CD14-positive monocyte (primary cell): ENCODE measurements around the gene KLK12. TPM values are rescaled to one million over a fixed set of nuclear protein-coding genes. Genes with fewer than 3 reads are reported as not detected.

Experiments used
- DNase-seq, 3 donors: peaks; one replicate each; pipeline ENCODE4 v3.0.0-alpha.2; 2011 to 2022
- H2AFZ ChIP-seq: 2 replicates; pipeline ENCODE4 v1.6.0; 2012; ENCODE audit warnings: mild to moderate bottlenecking, low read depth, low read length, inconsistent platforms; ENCODE audit not compliant: insufficient read depth, poor library complexity, severe bottlenecking
- H3K27ac ChIP-seq, 2 donors: 1 replicate in 1 of 2; 2 replicates in 1 of 2; pipeline ENCODE4 v1.5.1; 2012 to 2013; ENCODE audit warnings: low read length in 2 of 2, control low read depth in 1 of 2, inconsistent platforms in 1 of 2, low read depth in 1 of 2, mild to moderate bottlenecking in 1 of 2
- H3K27me3 ChIP-seq, 2 donors: one replicate each; pipeline versions ENCODE4 v1.6.0 to v1.6.1; 2011 to 2013; ENCODE audit warnings: low read length in 2 of 2; ENCODE audit not compliant: control insufficient read depth in 2 of 2, insufficient read depth in 2 of 2
- H3K36me3 ChIP-seq, 2 donors: replicated peaks in 1 of 2; 1 replicate in 1 of 2; 2 replicates in 1 of 2; pipeline versions ENCODE4 v1.5.1 to v1.6.1; 2012 to 2013; ENCODE audit warnings: low read length in 2 of 2, control low read depth in 1 of 2, inconsistent platforms in 1 of 2, mild to moderate bottlenecking in 1 of 2; ENCODE audit not compliant: insufficient read depth in 2 of 2, control insufficient read depth in 1 of 2
- H3K4me1 ChIP-seq, 2 donors: 1 replicate in 1 of 2; 2 replicates in 1 of 2; pipeline versions ENCODE4 v1.5.1 to v1.6.1; 2012 to 2013; ENCODE audit warnings: low read length in 2 of 2, control low read depth in 1 of 2, inconsistent platforms in 1 of 2, mild to moderate bottlenecking in 1 of 2, moderate library complexity in 1 of 2; ENCODE audit not compliant: insufficient read depth in 2 of 2, control insufficient read depth in 1 of 2
- H3K4me2 ChIP-seq: replicated peaks from 2 replicates; pipeline ENCODE3; 2012; ENCODE audit warnings: low read length, moderate library complexity, mild to moderate bottlenecking; ENCODE audit not compliant: poor library complexity, severe bottlenecking; ENCODE audit errors: extremely low read depth
- H3K4me3 ChIP-seq, 3 experiments: fragments of 200-600 bp in 1 of 3; sonication (generic) in 1 of 3; replicated peaks in 1 of 3; 1 replicate in 2 of 3; 2 replicates in 1 of 3; pipeline ENCODE4 v1.5.1; 2011 to 2013; ENCODE audit warnings: low read length in 3 of 3, mild to moderate bottlenecking in 3 of 3, control low read depth in 2 of 3, low read depth in 2 of 3, inconsistent platforms in 1 of 3, moderate library complexity in 1 of 3
- H3K79me2 ChIP-seq: 2 replicates; pipeline ENCODE4 v1.6.0; 2012; ENCODE audit warnings: mild to moderate bottlenecking, control low read depth, inconsistent platforms, low read length, moderate library complexity; ENCODE audit not compliant: insufficient read depth
- H3K9ac ChIP-seq: 2 replicates; pipeline ENCODE4 v1.6.0; 2017; ENCODE audit warnings: low read length, mild to moderate bottlenecking; ENCODE audit not compliant: insufficient read depth, poor library complexity, severe bottlenecking
- H3K9me3 ChIP-seq, 2 donors: replicated peaks in 1 of 2; 1 replicate in 1 of 2; 2 replicates in 1 of 2; pipeline versions ENCODE4 v1.5.1 to v1.6.1; 2012 to 2013; ENCODE audit warnings: low read length in 2 of 2, control low read depth in 1 of 2; ENCODE audit not compliant: control insufficient read depth in 1 of 2, insufficient read depth in 1 of 2
- H4K20me1 ChIP-seq: 2 replicates; pipeline ENCODE4 v1.6.0; 2012; ENCODE audit warnings: mild to moderate bottlenecking, low read length, control low read depth, moderate library complexity; ENCODE audit not compliant: insufficient read depth
- H3K27ac Mint-ChIP-seq, 7 donors: one replicate each; pipeline ENCODE4 v1.8.0; 2020; ENCODE audit warnings: mild to moderate bottlenecking in 7 of 7, mixed read lengths in 7 of 7, moderate library complexity in 6 of 7, inconsistent platforms in 2 of 7
- H3K27me3 Mint-ChIP-seq, 3 donors: one replicate each; pipeline ENCODE4 v1.8.0; 2021 to 2022; ENCODE audit warnings: low read depth in 3 of 3, mild to moderate bottlenecking in 3 of 3, mixed read lengths in 3 of 3, moderate library complexity in 3 of 3, inconsistent platforms in 1 of 3
- H3K36me3 Mint-ChIP-seq, 2 donors: one replicate each; pipeline ENCODE4 v1.8.0; 2020; ENCODE audit warnings: mixed read lengths in 2 of 2, inconsistent platforms in 1 of 2, mild to moderate bottlenecking in 1 of 2
- H3K4me1 Mint-ChIP-seq: one replicate; pipeline ENCODE4 v1.8.0; 2020; ENCODE audit warnings: mild to moderate bottlenecking, mixed read lengths
- H3K4me3 Mint-ChIP-seq, 2 donors: one replicate each; pipeline ENCODE4 v1.8.0; 2020; ENCODE audit warnings: mild to moderate bottlenecking in 2 of 2, mixed read lengths in 2 of 2, moderate library complexity in 1 of 2
- H3K9me3 Mint-ChIP-seq, 7 donors: one replicate each; pipeline ENCODE4 v1.8.0; 2020 to 2022; ENCODE audit warnings: mixed read lengths in 7 of 7, mild to moderate bottlenecking in 6 of 7, moderate library complexity in 6 of 7, inconsistent platforms in 2 of 7
- WGBS: methylation state at CpG from one replicate; pipeline ENCODE4 v1.1.5; 2013; ENCODE audit warnings: missing lambda C conversion rate; ENCODE audit not compliant: insufficient coverage; 5-methylcytosine and 5-hydroxymethylcytosine counted together
- intact Hi-C, 2 donors: fragments of 100-400 bp; cut with micrococcal nuclease; formaldehyde crosslinking; loops; one replicate each; pipeline versions ENCODE4 v1.15.0 to v1.15.1; 2023
- polyA plus RNA-seq, 3 donors: library from polyadenylated mRNA; depleted of rRNA in 1 of 3; unstranded in 2 of 3; stranded (reverse) in 1 of 3; fragments of 300-500 nt in 2 of 3; fragments of >200 nt in 1 of 3; fragmentation: Illumina TruSeq in 2 of 3; gene quantifications; 1 replicate in 2 of 3; 2 replicates in 1 of 3; pipeline ENCODE4 v1.2.3, GENCODE V29; 2012 to 2021
- TF ChIP-seq, protein P1 (sequence below): fragments of 200-600 bp; IDR thresholded peaks from one replicate; pipeline ENCODE4 v1.8.0; 2022; ENCODE audit warnings: antibody characterized with exemption, mild to moderate bottlenecking

Gene KLK12
- polyA plus RNA-seq, 3 donors: not detected

DNA sequence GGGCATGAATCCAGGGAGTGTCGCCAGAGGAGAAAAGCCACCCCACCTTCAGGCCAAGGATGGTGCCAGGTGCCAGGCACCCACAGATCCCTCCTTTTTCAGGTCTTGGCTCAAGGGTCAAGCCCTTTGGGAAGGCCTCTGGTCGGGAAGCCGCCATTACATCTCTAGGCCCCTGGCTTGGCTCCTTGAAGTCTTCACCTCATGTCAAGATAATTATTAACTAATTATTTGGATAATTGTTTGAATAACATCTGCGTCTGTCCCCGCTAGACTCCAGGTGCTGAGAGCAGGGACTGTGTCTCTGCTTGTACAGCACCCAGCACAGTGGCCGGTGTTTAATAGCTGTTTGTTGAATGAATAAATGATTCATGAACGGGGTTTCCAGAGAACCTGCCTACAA lies 28.9 kb upstream of the KLK12 start:
- H3K4me1 ChIP-seq: no peaks in the 10 kb centered on the region
- H3K79me2 ChIP-seq: no peaks in the 10 kb centered on the region
- peaks cover 45 to 60% (median 46%) of the 10 kb centered on the region in 3 donors for H3K27me3 Mint-ChIP-seq
- H3K36me3 Mint-ChIP-seq: no peaks in the 10 kb centered on the region
- peak overlapping the region in 1 of 2 donors; percentile 61 for H3K4me3 Mint-ChIP-seq
- H3K27ac Mint-ChIP-seq: no peak overlapping the region
- no peak for DNase-seq
- TF ChIP-seq, protein P1, sequence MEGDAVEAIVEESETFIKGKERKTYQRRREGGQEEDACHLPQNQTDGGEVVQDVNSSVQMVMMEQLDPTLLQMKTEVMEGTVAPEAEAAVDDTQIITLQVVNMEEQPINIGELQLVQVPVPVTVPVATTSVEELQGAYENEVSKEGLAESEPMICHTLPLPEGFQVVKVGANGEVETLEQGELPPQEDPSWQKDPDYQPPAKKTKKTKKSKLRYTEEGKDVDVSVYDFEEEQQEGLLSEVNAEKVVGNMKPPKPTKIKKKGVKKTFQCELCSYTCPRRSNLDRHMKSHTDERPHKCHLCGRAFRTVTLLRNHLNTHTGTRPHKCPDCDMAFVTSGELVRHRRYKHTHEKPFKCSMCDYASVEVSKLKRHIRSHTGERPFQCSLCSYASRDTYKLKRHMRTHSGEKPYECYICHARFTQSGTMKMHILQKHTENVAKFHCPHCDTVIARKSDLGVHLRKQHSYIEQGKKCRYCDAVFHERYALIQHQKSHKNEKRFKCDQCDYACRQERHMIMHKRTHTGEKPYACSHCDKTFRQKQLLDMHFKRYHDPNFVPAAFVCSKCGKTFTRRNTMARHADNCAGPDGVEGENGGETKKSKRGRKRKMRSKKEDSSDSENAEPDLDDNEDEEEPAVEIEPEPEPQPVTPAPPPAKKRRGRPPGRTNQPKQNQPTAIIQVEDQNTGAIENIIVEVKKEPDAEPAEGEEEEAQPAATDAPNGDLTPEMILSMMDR: no peak
- no peaks in the 10 kb centered on the region for H3K36me3 ChIP-seq
- H3K9me3 ChIP-seq: no peaks in the 10 kb centered on the region
- H3K4me2 ChIP-seq: no peak overlapping the region
- no peak overlapping the region for H3K4me3 ChIP-seq
- no peak overlapping the region for H2AFZ ChIP-seq
- no peak overlapping the region for H3K9ac ChIP-seq
- peaks cover 2 to 14% (median 7%) of the 10 kb centered on the region in 7 donors for H3K9me3 Mint-ChIP-seq
- H4K20me1 ChIP-seq: no peaks in the 10 kb centered on the region
- peaks cover 2% of the 10 kb centered on the region for H3K4me1 Mint-ChIP-seq
- no peak overlapping the region for H3K27ac ChIP-seq
- WGBS: 79% methylated on average over 3 of the region's 7 CpGs
- peaks cover 23 to 47% of the 10 kb centered on the region in 2 donors for H3K27me3 ChIP-seq
- intact Hi-C loops: no loop called here

DNA sequence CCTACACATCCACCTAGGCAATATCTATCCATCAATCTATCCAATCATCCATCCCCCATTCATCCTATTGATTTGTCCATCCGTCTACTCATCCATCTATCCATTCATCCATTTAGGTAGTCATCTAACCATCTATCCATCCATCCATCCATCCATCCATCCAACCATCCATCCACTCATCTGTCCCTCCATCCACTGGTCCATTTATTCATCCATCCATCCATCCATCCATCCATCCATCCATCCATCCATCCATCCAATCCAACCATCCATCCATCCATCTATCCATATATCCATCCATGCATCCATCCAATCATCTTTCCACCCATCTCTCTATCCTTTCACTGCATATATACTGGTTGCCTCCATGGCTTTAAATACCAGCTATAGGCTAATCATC lies 26.2 kb upstream of the KLK12 start:
- no peak overlapping the region for H2AFZ ChIP-seq
- WGBS: 0% methylated on average over 1 of the region's 1 CpG
- no peak overlapping the region for H3K4me2 ChIP-seq
- H3K27ac ChIP-seq: no peak overlapping the region
- H3K9me3 ChIP-seq: no peaks in the 10 kb centered on the region
- H3K9me3 Mint-ChIP-seq: peaks cover 2 to 12% (median 4%) of the 10 kb centered on the region in 7 donors
- no peaks in the 10 kb centered on the region for H3K79me2 ChIP-seq
- intact Hi-C loops: no loop called here
- no peaks in the 10 kb centered on the region for H3K4me1 ChIP-seq
- H3K4me3 Mint-ChIP-seq: no peak overlapping the region
- H3K4me3 ChIP-seq: no peak overlapping the region
- DNase-seq: no peak
- peaks cover 2% of the 10 kb centered on the region for H3K4me1 Mint-ChIP-seq
- no peaks in the 10 kb centered on the region for H3K36me3 Mint-ChIP-seq
- peaks cover 19 to 44% of the 10 kb centered on the region in 2 donors for H3K27me3 ChIP-seq
- peaks cover 34 to 56% (median 37%) of the 10 kb centered on the region in 3 donors for H3K27me3 Mint-ChIP-seq
- no peak overlapping the region for H3K9ac ChIP-seq
- no peaks in the 10 kb centered on the region for H4K20me1 ChIP-seq
- TF ChIP-seq, protein P1: no peak
- no peak overlapping the region for H3K27ac Mint-ChIP-seq
- no peaks in the 10 kb centered on the region for H3K36me3 ChIP-seq
